NOMO-1 (cell line): Measurements from ENCODE around the gene WBP2NL.
"Not testable (repeated sequence)": the region's sequence is repeated elsewhere in the genome, so short reads cannot be mapped to it uniquely, and the experiment has no call there.

Experiments
- DNase-seq, 2 experiments: peaks; one replicate each; lab custom pipeline; 2025; ENCODE audit not compliant: unreplicated experiment in 2 of 2; lab: John Stamatoyannopoulos, UW

WBP2NL gene

GRCh38 chr22:41998361-41999261, at the start of gene WBP2NL:
Gene WBP2NL (plus strand): TSS chr22:41998788. CDS start chr22:41998819, 31 bp downstream.
- peak; percentile 86 to 92 for DNase-seq

GRCh38 chr22:41948928-41949296, 49.7 kb upstream of the WBP2NL start:
- not testable (repeated sequence) for DNase-seq

- no peak for DNase-seq
Observed at GRCh38 chr22:41949297-41949965, 49.2 kb upstream of the WBP2NL start.

- no peak for DNase-seq
Observed at GRCh38 chr22:41951898-41952474, 46.6 kb upstream of the WBP2NL start, which contains the start of gene SMIM45. Gene SMIM45 (plus strand): TSS chr22:41952150.

- no peak for DNase-seq
Observed at GRCh38 chr22:41952713-41953112, 45.9 kb upstream of the WBP2NL start.

GRCh38 chr22:41957941-41958556, 40.5 kb upstream of the WBP2NL start:
- no peak for DNase-seq

GRCh38 chr22:41963453-41964111, 35.0 kb upstream of the WBP2NL start:
- peak in 1 of 2 experiments; percentile 16 for DNase-seq

GRCh38 chr22:41964112-41964491, 34.5 kb upstream of the WBP2NL start:
- no peak for DNase-seq

- no peak for DNase-seq
Observed at GRCh38 chr22:41966225-41966606, 32.4 kb upstream of the WBP2NL start.

- peak; percentile 61 to 85 for DNase-seq
Observed at GRCh38 chr22:41966607-41967240, 31.9 kb upstream of the WBP2NL start.

- no peak for DNase-seq
Observed at GRCh38 chr22:41968601-41969000, 30.0 kb upstream of the WBP2NL start.

- DNase-seq, result no peak
Observed at GRCh38 chr22:41969110-41969646, 29.4 kb upstream of the WBP2NL start, which contains the start of gene SEPTIN3. Gene SEPTIN3 (plus strand): TSS chr22:41969443. CDS start chr22:41971493, 2,050 bp downstream.

- no peak for DNase-seq
Observed at GRCh38 chr22:41970601-41971000, 28.0 kb upstream of the WBP2NL start.

GRCh38 chr22:41971431-41971830, 27.2 kb upstream of the WBP2NL start:
- DNase-seq, result no peak

- DNase-seq, result no peak
Observed at GRCh38 chr22:41974691-41975290, 23.8 kb upstream of the WBP2NL start.

GRCh38 chr22:41975299-41976069, 23.1 kb upstream of the WBP2NL start:
- no peak for DNase-seq

- DNase-seq, result peak; percentile 36 to 41
Observed at GRCh38 chr22:41976070-41976901, 22.3 kb upstream of the WBP2NL start.
